Liver (tissue), 3 donors: ENCODE measurements around the gene TMEM98.

Experiments
- FOXA1 ChIP-seq: IDR thresholded peaks from 2 replicates; pipeline ENCODE4 v1.6.1; 2016; ENCODE audit warnings: antibody characterized with exemption
- TAF1 ChIP-seq: conservative IDR thresholded peaks from 2 replicates; pipeline ENCODE4 v1.6.1; 2016; ENCODE audit warnings: antibody characterized with exemption, mild to moderate bottlenecking
- TF ChIP-seq, protein P1 (sequence below): IDR thresholded peaks from 2 replicates; pipeline ENCODE4 v1.6.1; 2016; ENCODE audit warnings: antibody characterized with exemption
- TF ChIP-seq, protein P2 (sequence below): fragments of 150-350 bp; IDR thresholded peaks from 2 replicates; pipeline ENCODE4 v1.5.1; 2017; ENCODE audit warnings: improper control_type of control experiment, low read depth, low read length; ENCODE audit not compliant: missing input control
- TF ChIP-seq, protein P3 (sequence below): IDR thresholded peaks from 2 replicates; pipeline ENCODE4 v1.6.1; 2016; ENCODE audit warnings: antibody characterized with exemption
- donor health status: healthy.
- donor health status: healthy.

DNA sequence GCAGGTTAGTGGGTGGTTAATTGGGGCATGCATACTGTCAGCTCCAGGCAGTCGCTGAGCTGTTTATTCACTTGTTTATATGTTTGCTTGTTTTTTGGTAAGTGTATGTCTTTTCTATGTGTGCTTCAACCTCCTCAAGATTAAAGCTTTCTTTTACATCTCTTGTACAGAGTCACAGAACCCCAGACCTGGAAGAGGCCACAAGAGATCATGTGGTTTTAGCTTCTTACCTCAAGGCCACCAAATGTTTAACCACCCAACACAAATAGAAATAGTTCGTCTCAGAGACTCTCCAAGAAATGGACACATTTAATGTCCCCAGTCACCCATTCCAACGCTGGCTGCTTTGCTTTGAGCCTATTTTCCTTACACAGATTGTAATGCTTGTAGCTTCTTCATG lies 11.8 kb upstream of the TMEM98 start:
- TF ChIP-seq, protein P1, sequence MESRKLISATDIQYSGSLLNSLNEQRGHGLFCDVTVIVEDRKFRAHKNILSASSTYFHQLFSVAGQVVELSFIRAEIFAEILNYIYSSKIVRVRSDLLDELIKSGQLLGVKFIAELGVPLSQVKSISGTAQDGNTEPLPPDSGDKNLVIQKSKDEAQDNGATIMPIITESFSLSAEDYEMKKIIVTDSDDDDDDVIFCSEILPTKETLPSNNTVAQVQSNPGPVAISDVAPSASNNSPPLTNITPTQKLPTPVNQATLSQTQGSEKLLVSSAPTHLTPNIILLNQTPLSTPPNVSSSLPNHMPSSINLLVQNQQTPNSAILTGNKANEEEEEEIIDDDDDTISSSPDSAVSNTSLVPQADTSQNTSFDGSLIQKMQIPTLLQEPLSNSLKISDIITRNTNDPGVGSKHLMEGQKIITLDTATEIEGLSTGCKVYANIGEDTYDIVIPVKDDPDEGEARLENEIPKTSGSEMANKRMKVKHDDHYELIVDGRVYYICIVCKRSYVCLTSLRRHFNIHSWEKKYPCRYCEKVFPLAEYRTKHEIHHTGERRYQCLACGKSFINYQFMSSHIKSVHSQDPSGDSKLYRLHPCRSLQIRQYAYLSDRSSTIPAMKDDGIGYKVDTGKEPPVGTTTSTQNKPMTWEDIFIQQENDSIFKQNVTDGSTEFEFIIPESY = no peak
- no peak for TF ChIP-seq FOXA1
- TF ChIP-seq, protein P2, sequence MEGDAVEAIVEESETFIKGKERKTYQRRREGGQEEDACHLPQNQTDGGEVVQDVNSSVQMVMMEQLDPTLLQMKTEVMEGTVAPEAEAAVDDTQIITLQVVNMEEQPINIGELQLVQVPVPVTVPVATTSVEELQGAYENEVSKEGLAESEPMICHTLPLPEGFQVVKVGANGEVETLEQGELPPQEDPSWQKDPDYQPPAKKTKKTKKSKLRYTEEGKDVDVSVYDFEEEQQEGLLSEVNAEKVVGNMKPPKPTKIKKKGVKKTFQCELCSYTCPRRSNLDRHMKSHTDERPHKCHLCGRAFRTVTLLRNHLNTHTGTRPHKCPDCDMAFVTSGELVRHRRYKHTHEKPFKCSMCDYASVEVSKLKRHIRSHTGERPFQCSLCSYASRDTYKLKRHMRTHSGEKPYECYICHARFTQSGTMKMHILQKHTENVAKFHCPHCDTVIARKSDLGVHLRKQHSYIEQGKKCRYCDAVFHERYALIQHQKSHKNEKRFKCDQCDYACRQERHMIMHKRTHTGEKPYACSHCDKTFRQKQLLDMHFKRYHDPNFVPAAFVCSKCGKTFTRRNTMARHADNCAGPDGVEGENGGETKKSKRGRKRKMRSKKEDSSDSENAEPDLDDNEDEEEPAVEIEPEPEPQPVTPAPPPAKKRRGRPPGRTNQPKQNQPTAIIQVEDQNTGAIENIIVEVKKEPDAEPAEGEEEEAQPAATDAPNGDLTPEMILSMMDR = no peak
- TF ChIP-seq TAF1 = no peak
- TF ChIP-seq, protein P3, sequence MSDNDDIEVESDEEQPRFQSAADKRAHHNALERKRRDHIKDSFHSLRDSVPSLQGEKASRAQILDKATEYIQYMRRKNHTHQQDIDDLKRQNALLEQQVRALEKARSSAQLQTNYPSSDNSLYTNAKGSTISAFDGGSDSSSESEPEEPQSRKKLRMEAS = no peak
